ENCODE measurements around the gene POLR3A.

Gene POLR3A

DNA sequence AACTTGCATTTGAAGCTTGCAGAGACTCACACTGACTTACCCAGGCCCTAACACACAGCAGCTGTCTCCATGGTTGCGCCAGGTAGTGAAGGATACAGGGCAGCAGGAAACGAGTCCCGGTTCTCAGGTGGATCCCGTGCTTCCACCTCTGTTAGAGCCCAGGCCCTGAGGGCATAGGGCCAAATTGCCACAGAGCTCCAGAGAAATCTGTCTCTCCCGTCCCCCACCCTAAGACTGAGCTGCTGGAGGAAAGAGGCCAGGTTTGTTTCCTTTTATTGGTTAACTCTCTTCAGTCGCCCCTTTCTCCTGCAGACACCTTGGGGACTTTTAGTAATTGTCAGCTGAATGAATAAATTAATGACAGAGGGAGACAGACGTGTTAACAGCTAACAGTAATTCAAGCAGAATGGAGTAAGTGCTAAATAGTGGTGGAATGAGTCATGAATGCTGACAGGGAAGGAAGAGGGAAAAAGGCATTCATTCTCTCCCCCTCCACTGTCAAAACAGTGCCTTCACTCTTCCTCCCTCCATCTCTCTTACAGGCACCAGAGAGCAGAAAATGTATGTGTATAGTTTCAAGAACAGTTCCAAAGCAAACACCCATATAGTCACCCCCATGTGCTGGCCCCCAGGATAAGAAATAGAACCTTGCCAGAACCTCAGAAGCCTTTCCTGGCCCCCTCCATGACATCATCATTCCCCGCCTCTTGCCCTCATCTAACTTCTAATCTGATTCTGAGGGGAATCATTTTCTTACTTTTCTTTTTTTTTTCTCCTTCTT lies 86.0 kb downstream of the POLR3A start:
- H3K36me3 ChIP-seq (ENCODE audit: control insufficient read depth, insufficient read depth, low read length) = no peaks in the 10 kb centered on the region
- no peaks in the 10 kb centered on the region for H3K9me3 ChIP-seq (ENCODE audit: control insufficient read depth, insufficient read depth, low read depth, low read length)
- peak overlapping the region; percentile 2; the same call in 1 of the 2 replicates for H3K4me3 ChIP-seq (ENCODE audit: low read depth, low read length)
- peak overlapping the region; percentile 65; the same call in 1 of the 2 replicates for H3K27ac ChIP-seq (ENCODE audit: low read depth, low read length)
- H3K27me3 ChIP-seq (ENCODE audit: control insufficient read depth, insufficient read depth, low read length) = no peaks in the 10 kb centered on the region
- H3K9ac ChIP-seq (ENCODE audit: low read length) = peak overlapping the region; percentile 71
- H3K4me1 ChIP-seq (ENCODE audit: control insufficient read depth, insufficient read depth, low read length) = peaks cover 29% of the 10 kb centered on the region

DNA sequence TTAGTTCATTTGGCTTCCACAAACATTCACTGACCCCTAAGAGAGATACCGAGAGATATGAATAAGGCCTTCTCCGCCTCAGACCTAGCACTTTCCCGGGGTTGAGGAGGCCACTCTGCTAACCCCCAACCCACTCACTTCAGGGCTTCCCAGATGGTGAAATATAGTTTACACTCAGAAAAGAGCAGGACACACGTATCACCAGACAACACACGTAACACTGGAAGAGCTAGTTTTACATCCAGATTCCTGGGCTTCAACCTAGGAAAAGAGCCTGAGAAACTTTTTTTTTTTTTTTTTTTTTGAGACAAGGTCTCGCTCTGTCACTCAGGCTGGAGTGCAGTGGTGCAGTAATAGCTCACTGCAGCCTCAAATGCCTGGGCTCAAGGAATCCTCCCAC lies 87.5 kb downstream of the POLR3A start:
- Histone ChIP-seq H3K36me3 (ENCODE audit: control insufficient read depth, insufficient read depth, low read length) (no peaks in the 10 kb centered on the region), H3K4me3 (ENCODE audit: low read depth, low read length) (no peak overlapping the region), H3K4me1 (ENCODE audit: control insufficient read depth, insufficient read depth, low read length) (peaks cover 34% of the 10 kb centered on the region), H3K27me3 (ENCODE audit: control insufficient read depth, insufficient read depth, low read length) (no peaks in the 10 kb centered on the region), H3K27ac (ENCODE audit: low read depth, low read length) (no peak overlapping the region), H3K9me3 (ENCODE audit: control insufficient read depth, insufficient read depth, low read depth, low read length) (no peaks in the 10 kb centered on the region), H3K9ac (ENCODE audit: low read length) (no peak overlapping the region)

DNA sequence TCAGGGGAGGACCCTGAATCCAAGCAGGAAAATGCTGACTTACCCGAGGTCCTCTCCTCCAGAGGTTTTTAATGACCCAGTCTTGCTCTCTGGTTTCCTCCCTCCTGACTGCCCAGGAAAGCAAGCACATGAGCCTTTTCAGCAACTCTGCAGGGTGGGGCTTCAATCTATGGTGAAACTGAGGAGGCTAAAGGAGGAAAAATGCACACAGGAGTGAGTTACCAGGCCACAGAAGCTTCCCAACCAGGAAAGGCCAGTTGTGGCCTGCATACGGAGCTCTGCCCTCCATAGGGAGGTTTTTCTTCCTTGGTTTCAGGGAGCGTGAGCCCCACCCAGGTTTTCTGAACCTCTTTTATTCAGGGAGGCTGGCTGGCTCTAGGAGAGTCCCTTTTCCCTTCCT lies 88.7 kb downstream of the POLR3A start:
- no peaks in the 10 kb centered on the region for H3K36me3 ChIP-seq (ENCODE audit: control insufficient read depth, insufficient read depth, low read length)
- H3K27me3 ChIP-seq (ENCODE audit: control insufficient read depth, insufficient read depth, low read length) = no peaks in the 10 kb centered on the region
- peaks cover 35% of the 10 kb centered on the region for H3K4me1 ChIP-seq (ENCODE audit: control insufficient read depth, insufficient read depth, low read length)
- H3K27ac ChIP-seq (ENCODE audit: low read depth, low read length) = no peak overlapping the region; the same call in 1 of the 2 replicates
- H3K9ac ChIP-seq (ENCODE audit: low read length) = no peak overlapping the region
- no peaks in the 10 kb centered on the region for H3K9me3 ChIP-seq (ENCODE audit: control insufficient read depth, insufficient read depth, low read depth, low read length)
- no peak overlapping the region for H3K4me3 ChIP-seq (ENCODE audit: low read depth, low read length)

DNA sequence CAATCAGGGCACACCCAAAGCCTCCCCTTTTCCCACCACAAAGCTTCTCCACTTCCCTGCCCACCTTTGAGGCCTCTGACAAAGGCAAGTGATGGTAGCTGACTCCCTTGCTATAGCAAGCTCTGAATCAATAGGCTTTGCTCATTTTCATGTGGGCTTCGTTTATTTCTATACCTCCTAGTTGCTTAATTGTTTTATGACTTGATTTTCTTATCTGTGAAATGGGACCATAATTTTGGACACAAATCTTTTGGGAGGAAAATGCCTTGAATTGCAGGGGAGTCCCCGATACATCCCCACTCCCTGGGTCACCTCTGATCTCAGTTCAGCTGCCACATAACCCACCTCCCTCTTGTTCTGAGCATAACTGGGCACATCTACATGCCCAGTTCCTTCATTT lies 89.1 kb downstream of the POLR3A start:
- H3K4me3 ChIP-seq (ENCODE audit: low read depth, low read length) = no peak overlapping the region
- peaks cover 35% of the 10 kb centered on the region for H3K4me1 ChIP-seq (ENCODE audit: control insufficient read depth, insufficient read depth, low read length)
- no peaks in the 10 kb centered on the region for H3K9me3 ChIP-seq (ENCODE audit: control insufficient read depth, insufficient read depth, low read depth, low read length)
- H3K36me3 ChIP-seq (ENCODE audit: control insufficient read depth, insufficient read depth, low read length) = no peaks in the 10 kb centered on the region
- H3K9ac ChIP-seq (ENCODE audit: low read length) = no peak overlapping the region
- no peaks in the 10 kb centered on the region for H3K27me3 ChIP-seq (ENCODE audit: control insufficient read depth, insufficient read depth, low read length)
- H3K27ac ChIP-seq (ENCODE audit: low read depth, low read length) = no peak overlapping the region

DNA sequence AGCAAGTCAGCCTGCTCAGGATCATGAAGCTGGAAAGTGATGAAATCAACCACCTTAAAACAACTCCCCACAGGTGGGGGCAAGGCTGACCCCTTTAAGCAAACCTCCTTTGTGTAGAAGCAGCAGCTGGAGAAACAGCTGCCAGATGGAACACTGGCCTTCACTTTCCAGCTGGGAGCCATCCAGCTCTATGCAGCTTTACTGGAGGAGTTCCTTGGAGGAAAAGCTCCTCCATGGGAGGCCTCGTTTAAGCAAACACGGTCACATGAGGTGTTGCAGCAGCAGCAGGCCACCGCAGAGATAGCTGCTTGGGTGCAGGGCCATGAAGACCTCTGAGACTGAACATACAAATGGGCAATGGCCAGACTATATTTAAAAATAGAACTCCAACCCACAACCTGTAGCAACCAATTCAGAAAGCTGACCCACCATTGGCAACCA lies 89.7 kb downstream of the POLR3A start:
- no peak overlapping the region for H3K9ac ChIP-seq (ENCODE audit: low read length)

DNA sequence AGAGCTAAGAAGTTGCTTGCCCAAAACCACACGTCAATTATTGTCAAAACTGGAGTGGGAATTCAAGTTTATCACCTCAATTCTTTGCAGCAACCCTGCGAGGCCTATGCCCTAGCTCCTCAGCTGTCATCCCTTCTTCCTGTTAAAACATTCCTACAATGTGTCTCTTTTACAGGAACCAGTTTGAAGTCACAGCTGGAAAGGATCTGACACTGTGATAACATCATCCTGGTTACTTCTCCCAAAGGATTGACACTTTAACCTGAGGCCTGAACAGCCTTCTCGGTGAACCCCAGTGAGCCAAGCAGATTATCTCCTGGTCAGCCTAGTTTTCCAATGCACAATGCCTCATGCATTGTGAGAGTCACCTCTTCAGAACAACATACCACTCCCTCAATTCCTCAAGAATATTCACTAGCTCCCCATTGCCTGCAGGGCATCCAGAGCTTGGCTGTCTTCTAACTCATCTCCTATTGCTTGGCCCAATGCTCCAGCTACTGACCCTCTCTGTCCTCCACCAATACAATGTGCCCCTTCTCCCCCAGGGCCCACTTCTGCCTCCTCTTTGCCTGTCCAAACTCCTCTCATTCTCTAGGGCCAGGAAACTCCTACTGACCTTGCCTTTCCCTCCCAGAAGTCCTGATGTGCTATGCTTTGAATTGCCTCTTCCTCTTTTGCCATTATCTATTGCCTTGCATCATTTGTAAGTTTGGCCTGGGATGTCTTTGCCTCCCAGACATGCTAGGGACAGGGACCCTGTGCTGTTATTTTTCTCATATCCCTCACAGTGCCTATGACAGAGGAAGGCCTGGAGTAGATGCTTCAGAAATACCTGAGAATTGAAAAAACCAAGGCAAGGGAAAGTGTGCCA lies 92.4 kb downstream of the POLR3A start:
- H3K4me1 ChIP-seq (ENCODE audit: control insufficient read depth, insufficient read depth, low read length) = peaks cover 27% of the 10 kb centered on the region
- H3K4me3 ChIP-seq (ENCODE audit: low read depth, low read length) = no peak overlapping the region
- H3K27ac ChIP-seq (ENCODE audit: low read depth, low read length) = no peak overlapping the region
- H3K27me3 ChIP-seq (ENCODE audit: control insufficient read depth, insufficient read depth, low read length) = no peaks in the 10 kb centered on the region
- H3K9me3 ChIP-seq (ENCODE audit: control insufficient read depth, insufficient read depth, low read depth, low read length) = no peaks in the 10 kb centered on the region
- H3K9ac ChIP-seq (ENCODE audit: low read length) = no peak overlapping the region
- H3K36me3 ChIP-seq (ENCODE audit: control insufficient read depth, insufficient read depth, low read length) = no peaks in the 10 kb centered on the region

More for the DNA sequence above, 89.7 kb downstream of the POLR3A start:
- no peaks in the 10 kb centered on the region for H3K9me3 ChIP-seq (ENCODE audit: control insufficient read depth, insufficient read depth, low read depth, low read length)
- no peak overlapping the region for H3K27ac ChIP-seq (ENCODE audit: low read depth, low read length)
- H3K36me3 ChIP-seq (ENCODE audit: control insufficient read depth, insufficient read depth, low read length) = no peaks in the 10 kb centered on the region
- H3K27me3 ChIP-seq (ENCODE audit: control insufficient read depth, insufficient read depth, low read length) = no peaks in the 10 kb centered on the region
- H3K4me3 ChIP-seq (ENCODE audit: low read depth, low read length) = no peak overlapping the region
- H3K4me1 ChIP-seq (ENCODE audit: control insufficient read depth, insufficient read depth, low read length) = peaks cover 35% of the 10 kb centered on the region

DNA sequence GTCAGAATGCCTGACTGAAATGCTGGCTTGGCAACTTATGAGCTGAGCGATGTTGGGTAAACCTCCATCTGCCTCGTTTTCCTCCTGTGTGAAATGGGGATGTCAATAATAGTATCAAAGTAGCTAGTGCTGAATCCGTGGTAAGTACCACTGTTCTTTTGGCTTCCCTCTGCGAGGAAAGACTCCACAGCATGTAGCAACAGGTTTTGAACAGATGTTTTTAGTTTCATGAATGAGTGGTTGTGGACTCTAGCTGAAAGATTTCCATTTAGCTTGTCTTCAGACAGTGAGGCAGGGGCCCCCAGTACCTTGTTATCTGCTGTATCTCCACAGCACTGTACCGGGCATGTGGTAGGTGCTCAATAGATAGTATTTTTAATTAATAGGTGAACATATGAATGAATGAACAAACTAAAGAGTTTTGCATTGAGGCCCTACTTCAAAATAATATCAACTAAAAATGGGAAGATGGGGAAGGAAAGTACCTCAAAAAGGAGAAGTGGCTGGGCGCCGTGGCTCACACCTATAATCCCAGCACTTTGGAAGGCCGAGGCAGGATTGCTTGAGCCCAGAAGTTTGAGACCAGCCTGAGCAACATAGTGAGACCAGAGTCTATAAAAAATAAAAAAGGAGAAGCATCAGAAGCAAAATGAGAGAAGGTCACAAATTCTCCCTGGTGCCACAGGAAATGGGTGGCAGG lies 97.1 kb downstream of the POLR3A start:
- H3K9ac ChIP-seq (ENCODE audit: low read length) = no peak overlapping the region
- H3K4me3 ChIP-seq (ENCODE audit: low read depth, low read length) = no peak overlapping the region
- H3K9me3 ChIP-seq (ENCODE audit: control insufficient read depth, insufficient read depth, low read depth, low read length) = 0 out of 2 replicates have a peak, but pooled peaks cover 6% of the 10 kb centered on the region

DNA sequence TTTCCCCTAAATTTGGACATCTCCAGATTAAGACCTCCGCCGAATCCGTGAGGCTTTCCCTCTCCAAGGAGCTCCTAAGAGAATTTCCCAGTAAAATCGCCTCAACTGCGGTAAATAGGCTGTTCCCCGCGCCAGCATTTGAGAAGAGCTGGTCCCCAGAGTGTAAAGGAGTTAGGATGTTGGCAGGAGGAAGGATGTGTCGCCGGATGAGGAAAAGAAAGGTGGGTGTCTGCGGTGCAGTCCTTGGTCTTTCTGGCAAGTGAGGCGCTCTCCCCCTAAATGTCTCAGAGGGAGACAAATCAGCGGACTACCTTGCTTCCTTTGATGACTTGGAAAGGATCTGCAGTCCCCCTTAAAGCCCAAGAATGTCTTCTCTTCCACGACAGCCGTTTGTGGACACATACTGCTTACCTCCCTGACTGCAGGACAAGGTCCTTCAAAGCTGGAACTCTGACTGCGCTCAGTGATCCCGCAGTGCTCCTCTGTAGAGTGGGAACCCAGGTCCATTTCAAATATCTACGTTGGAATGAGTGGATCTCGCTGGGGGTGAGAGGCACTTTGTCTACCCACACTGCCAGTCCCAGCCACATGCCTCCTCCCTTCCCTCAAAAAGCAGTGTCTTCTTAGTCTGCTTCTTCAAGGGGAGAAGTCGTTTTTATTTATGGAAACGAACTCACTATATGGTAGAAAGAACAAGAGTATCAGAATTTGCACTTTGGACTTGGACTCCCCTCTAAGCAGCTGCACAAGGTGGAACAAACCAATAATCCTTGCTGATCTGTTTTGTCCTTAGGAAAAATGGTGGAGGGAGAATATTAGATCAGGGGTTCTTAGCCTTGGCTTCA lies 101.7 kb downstream of the POLR3A start:
- Histone ChIP-seq H3K27me3 (ENCODE audit: control insufficient read depth, insufficient read depth, low read length) (peaks cover 6% of the 10 kb centered on the region), H3K4me1 (ENCODE audit: control insufficient read depth, insufficient read depth, low read length) (peaks cover 32% of the 10 kb centered on the region), H3K27ac (ENCODE audit: low read depth, low read length) (peak overlapping the region; percentile 49; the same call in 1 of the 2 replicates), H3K36me3 (ENCODE audit: control insufficient read depth, insufficient read depth, low read length) (peaks cover 7% of the 10 kb centered on the region), H3K9me3 (ENCODE audit: control insufficient read depth, insufficient read depth, low read depth, low read length) (0 out of 2 replicates have a peak, but pooled peaks cover 6% of the 10 kb centered on the region), H3K4me3 (ENCODE audit: low read depth, low read length) (peak overlapping the region; percentile 91), H3K9ac (ENCODE audit: low read length) (peak overlapping the region; percentile 96)

More for the DNA sequence above, 97.1 kb downstream of the POLR3A start:
- H3K27me3 ChIP-seq (ENCODE audit: control insufficient read depth, insufficient read depth, low read length) = peaks cover 6% of the 10 kb centered on the region
- H3K4me1 ChIP-seq (ENCODE audit: control insufficient read depth, insufficient read depth, low read length) = peaks cover 15% of the 10 kb centered on the region
- no peaks in the 10 kb centered on the region for H3K36me3 ChIP-seq (ENCODE audit: control insufficient read depth, insufficient read depth, low read length)
- no peak overlapping the region for H3K27ac ChIP-seq (ENCODE audit: low read depth, low read length)

DNA sequence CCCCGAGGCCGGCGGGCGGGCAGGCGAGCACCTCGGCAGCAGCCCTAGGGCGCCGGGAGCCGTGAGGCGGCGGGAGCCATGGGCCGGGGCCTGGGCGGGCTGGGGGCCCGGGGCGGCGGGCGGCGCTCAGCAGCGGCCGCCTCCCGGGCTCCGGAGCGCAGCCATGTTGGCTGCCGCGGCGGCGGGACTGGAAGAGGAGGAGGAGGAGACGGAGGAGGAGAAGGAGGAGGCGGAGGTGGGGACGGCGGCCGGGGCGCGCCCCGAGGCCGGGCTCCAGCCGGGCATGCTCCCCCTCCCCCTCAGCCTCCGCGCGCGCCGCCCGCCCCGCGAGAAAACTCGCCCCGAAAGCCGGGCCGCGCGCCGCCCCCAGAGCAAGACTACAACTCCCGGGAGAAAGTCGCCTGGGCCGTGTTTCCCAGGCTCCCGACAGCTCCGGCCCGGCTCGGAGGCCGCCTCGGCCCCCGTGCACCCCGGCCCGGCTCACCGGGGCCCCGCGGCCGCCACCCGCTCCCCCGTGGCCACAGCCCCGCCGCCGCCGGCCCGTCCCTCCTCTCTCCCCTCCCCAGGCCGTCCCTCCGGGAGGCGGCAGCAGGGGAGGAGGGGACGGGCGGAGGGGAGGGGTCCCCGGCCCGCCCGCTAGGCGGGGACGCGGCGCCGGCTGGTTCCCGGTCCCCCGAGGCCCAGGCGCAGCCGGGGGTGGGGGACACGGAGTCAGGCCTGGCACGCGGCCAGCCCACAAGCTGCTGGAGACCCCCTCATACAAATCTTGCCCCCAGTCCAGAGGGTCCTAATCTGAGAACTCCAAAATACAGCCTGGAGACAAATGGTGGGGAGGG lies 102.5 kb downstream of the POLR3A start, which contains the start of gene DLG5:
Gene DLG5, minus strand, starts transcription at position 190 of the 836 bp plus-strand sequence. CDS start 235 bp downstream, outside the sequence.
- Histone ChIP-seq H3K36me3 (ENCODE audit: control insufficient read depth, insufficient read depth, low read length) (peaks cover 8% of the 10 kb centered on the region), H3K4me3 (ENCODE audit: low read depth, low read length) (peak within 1 kb of the TSS; percentile 91), H3K9ac (ENCODE audit: low read length) (peak within 1 kb of the TSS; percentile 96), H3K4me1 (ENCODE audit: control insufficient read depth, insufficient read depth, low read length) (peaks cover 38% of the 10 kb centered on the region), H3K9me3 (ENCODE audit: control insufficient read depth, insufficient read depth, low read depth, low read length) (0 out of 2 replicates have a peak, but pooled peaks cover 6% of the 10 kb centered on the region), H3K27ac (ENCODE audit: low read depth, low read length) (peak within 1 kb of the TSS; percentile 65; the same call in 1 of the 2 replicates), H3K27me3 (ENCODE audit: control insufficient read depth, insufficient read depth, low read length) (peaks cover 6% of the 10 kb centered on the region)
